Stomach (tissue), 4 donors: ENCODE data around the gene DHCR7.

Experiments used
- EP300 ChIP-seq: sonication (generic); formaldehyde crosslinking; IDR thresholded peaks from one replicate; pipeline ENCODE4 v1.6.1; 2017; ENCODE audit warnings: antibody characterized with exemption
- POLR2A ChIP-seq, 4 donors: fragments of 450-650 bp; IDR thresholded peaks; one replicate each; pipeline ENCODE4 v1.6.1; 2016; ENCODE audit warnings: antibody characterized with exemption in 4 of 4, control low read depth in 2 of 4, mild to moderate bottlenecking in 1 of 4, moderate library complexity in 1 of 4
- POLR2AphosphoS5 ChIP-seq, 3 donors: sonication (generic); formaldehyde crosslinking; IDR thresholded peaks; one replicate each; pipeline ENCODE4 v1.6.1; 2016; ENCODE audit warnings: antibody characterized with exemption in 3 of 3
- TF ChIP-seq, protein P1 (sequence below), 7 experiments: fragments of 450-650 bp in 4 of 7; fragments of 200-600 bp in 3 of 7; sonication (generic) in 3 of 7; IDR thresholded peaks; one replicate each; pipeline ENCODE4 v1.5.1; 2016 to 2019; ENCODE audit warnings: antibody characterized with exemption in 7 of 7, control low read depth in 2 of 7, mild to moderate bottlenecking in 1 of 7

GRCh38 chr11:71495286-71496230, 47.4 kb upstream of the DHCR7 start:
- TF ChIP-seq EP300 (no peak), POLR2A (IDR thresholded peaks at IDR 0.05) (no peak), POLR2AphosphoS5 (IDR thresholded peaks at IDR 0.05) (no peak)
- TF ChIP-seq, protein P1, sequence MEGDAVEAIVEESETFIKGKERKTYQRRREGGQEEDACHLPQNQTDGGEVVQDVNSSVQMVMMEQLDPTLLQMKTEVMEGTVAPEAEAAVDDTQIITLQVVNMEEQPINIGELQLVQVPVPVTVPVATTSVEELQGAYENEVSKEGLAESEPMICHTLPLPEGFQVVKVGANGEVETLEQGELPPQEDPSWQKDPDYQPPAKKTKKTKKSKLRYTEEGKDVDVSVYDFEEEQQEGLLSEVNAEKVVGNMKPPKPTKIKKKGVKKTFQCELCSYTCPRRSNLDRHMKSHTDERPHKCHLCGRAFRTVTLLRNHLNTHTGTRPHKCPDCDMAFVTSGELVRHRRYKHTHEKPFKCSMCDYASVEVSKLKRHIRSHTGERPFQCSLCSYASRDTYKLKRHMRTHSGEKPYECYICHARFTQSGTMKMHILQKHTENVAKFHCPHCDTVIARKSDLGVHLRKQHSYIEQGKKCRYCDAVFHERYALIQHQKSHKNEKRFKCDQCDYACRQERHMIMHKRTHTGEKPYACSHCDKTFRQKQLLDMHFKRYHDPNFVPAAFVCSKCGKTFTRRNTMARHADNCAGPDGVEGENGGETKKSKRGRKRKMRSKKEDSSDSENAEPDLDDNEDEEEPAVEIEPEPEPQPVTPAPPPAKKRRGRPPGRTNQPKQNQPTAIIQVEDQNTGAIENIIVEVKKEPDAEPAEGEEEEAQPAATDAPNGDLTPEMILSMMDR (IDR thresholded peaks at IDR 0.05), result no peak
